PC-3 (cell line): ENCODE results near the gene PMP22. TPM values are rescaled to one million over a fixed set of nuclear protein-coding genes. Genes with fewer than 3 reads are reported as not detected.

Experiments used
- ATAC-seq: fragments of 200-7000 bp; cut with Tn5 transposase; 2 replicates; pipeline ENCODE4 v1.9.1; 2020; ENCODE audit warnings: mild to moderate bottlenecking, moderate library complexity
- BruUV-seq: library from RNA; stranded (reverse); fragments of 400-500 nt; replicated peaks from 2 replicates; lab custom pipeline; 2021; lab: Mats Ljungman, UMichigan
- CTCF ChIA-PET: fragments of 300-600 bp; sonication (Branson Sonifier 250); formaldehyde crosslinking; loops from one replicate; lab custom pipeline; 2022; ENCODE audit warnings: antibody characterized with exemption; lab: Charles Lee
- POLR2A ChIA-PET: fragments of 300-600 bp; sonication (Branson Sonifier 250); formaldehyde crosslinking; loops from one replicate; lab custom pipeline; 2022; ENCODE audit warnings: antibody characterized with exemption; ENCODE audit not compliant: unreplicated experiment; lab: Charles Lee
- DNase-seq: peaks from one replicate; pipeline ENCODE4 v3.0.0-alpha.2; 2015
- H2AFZ ChIP-seq: fragments of 300-600 bp; sonication (generic); 2 replicates; pipeline ENCODE4 v1.6.0; 2016; ENCODE audit warnings: antibody characterized with exemption, low read length
- H3F3A ChIP-seq: fragments of 300-600 bp; sonication (generic); one replicate; pipeline ENCODE4 v1.6.0; 2017; ENCODE audit warnings: antibody characterized with exemption, low read length, control low read depth, mild to moderate bottlenecking; ENCODE audit not compliant: unreplicated experiment
- H3K27ac ChIP-seq: fragments of 300-600 bp; sonication (generic); 2 replicates; pipeline ENCODE4 v1.5.1; 2016; ENCODE audit warnings: mild to moderate bottlenecking, low read length
- H3K27me3 ChIP-seq: fragments of 300-600 bp; sonication (generic); 2 replicates; pipeline ENCODE4 v1.6.1; 2016; ENCODE audit warnings: low read length, mixed read lengths
- H3K36me3 ChIP-seq: fragments of 300-600 bp; sonication (generic); 2 replicates; pipeline ENCODE4 v1.6.1; 2016; ENCODE audit warnings: low read depth, mixed run types, low read length, mixed read lengths
- H3K4me1 ChIP-seq: fragments of 300-600 bp; sonication (generic); 2 replicates; pipeline ENCODE4 v1.5.1; 2016; ENCODE audit warnings: low read length; ENCODE audit not compliant: insufficient read depth
- H3K4me2 ChIP-seq: fragments of 300-600 bp; sonication (generic); 2 replicates; pipeline ENCODE4 v1.6.0; 2016; ENCODE audit warnings: low read length
- H3K4me3 ChIP-seq: fragments of 300-600 bp; sonication (generic); 2 replicates; pipeline ENCODE4 v1.5.1; 2016; ENCODE audit warnings: mild to moderate bottlenecking, low read length, mixed read lengths
- H3K79me2 ChIP-seq: fragments of 300-600 bp; sonication (generic); 2 replicates; pipeline ENCODE4 v1.6.1; 2017; ENCODE audit warnings: low read length, mixed read lengths
- H3K9ac ChIP-seq: fragments of 300-600 bp; sonication (generic); 2 replicates; pipeline ENCODE4 v1.6.0; 2016; ENCODE audit warnings: mild to moderate bottlenecking, low read length
- H3K9me2 ChIP-seq: fragments of 300-600 bp; sonication (generic); replicated peaks from 2 replicates; pipeline ENCODE4 v1.6.1; 2016; ENCODE audit warnings: mixed run types, low read length, mixed read lengths
- H3K9me3 ChIP-seq: fragments of 300-600 bp; sonication (generic); 2 replicates; pipeline ENCODE4 v1.6.1; 2016; ENCODE audit warnings: low read length, mixed read lengths
- H4K20me1 ChIP-seq: fragments of 300-600 bp; sonication (generic); 2 replicates; pipeline ENCODE4 v1.6.1; 2016; ENCODE audit warnings: low read length, mixed read lengths
- CTCF ChIP-seq: fragments of 300-600 bp; sonication (generic); conservative IDR thresholded peaks from 2 replicates; pipeline ENCODE4 v1.5.1; 2017; ENCODE audit warnings: antibody characterized with exemption, low read depth, mild to moderate bottlenecking, low read length
- EZH2 ChIP-seq: fragments of 300-600 bp; sonication (generic); IDR thresholded peaks from one replicate; pipeline ENCODE4 v1.6.1; 2017; ENCODE audit warnings: antibody characterized with exemption, mild to moderate bottlenecking, low read length; ENCODE audit not compliant: unreplicated experiment
- EZH2phosphoT487 ChIP-seq: fragments of 300-600 bp; sonication (generic); IDR thresholded peaks from 2 replicates; pipeline ENCODE4 v1.6.1; 2018; ENCODE audit warnings: mild to moderate bottlenecking, antibody characterized with exemption, low read length, borderline replicate concordance
- intact Hi-C: fragments of 100-400 bp; cut with micrococcal nuclease; formaldehyde crosslinking; loops from 2 replicates; pipeline ENCODE4 v1.9.0; 2023
- total RNA-seq: library from RNA; depleted of rRNA; stranded (reverse); fragments of >200 nt; gene quantifications from 2 replicates; pipeline ENCODE4 v1.2.3, GENCODE V29; 2014

PMP22 gene
- total RNA-seq, 1 experiment from 2014 or later: 51.0 TPM

- CTCF ChIA-PET: no interaction called here
- no peaks in the 10 kb centered on the region for H3K27me3 ChIP-seq
- no peaks in the 10 kb centered on the region; the same call in 1 of the 2 replicates for H3K9me2 ChIP-seq
- no peaks in the 10 kb centered on the region for H3K79me2 ChIP-seq
- no peak overlapping the region for H2AFZ ChIP-seq
- no peaks in the 10 kb centered on the region for H3K36me3 ChIP-seq
- H3K4me1 ChIP-seq: peaks cover 21% of the 10 kb centered on the region
- H3K4me2 ChIP-seq: peak overlapping the region; percentile 19
- H3K9ac ChIP-seq: no peak overlapping the region
- POLR2A ChIA-PET: no interaction called here
- H3K27ac ChIP-seq: no peak overlapping the region
- H3F3A ChIP-seq: no peaks in the 10 kb centered on the region
- no peak for ATAC-seq
- no peak for TF ChIP-seq EZH2
- TF ChIP-seq CTCF: no peak
- no peak for TF ChIP-seq EZH2phosphoT487
- intact Hi-C loops: no loop called here
- no peaks in the 10 kb centered on the region for H3K9me3 ChIP-seq
- BruUV-seq: no TSS peak
- no peak overlapping the region for H3K4me3 ChIP-seq
- no peaks in the 10 kb centered on the region for H4K20me1 ChIP-seq
- no peak for DNase-seq
Observed at GRCh38 chr17:15303851-15304250, 38.7 kb upstream of the PMP22 start.

GRCh38 chr17:15303268-15303667 lies 38.1 kb upstream of the PMP22 start:
- no peaks in the 10 kb centered on the region for H3K79me2 ChIP-seq
- H3K4me2 ChIP-seq: peak overlapping the region; percentile 19
- peak; percentile 59 for ATAC-seq
- H2AFZ ChIP-seq: no peak overlapping the region
- no peak overlapping the region for H3K4me3 ChIP-seq
- DNase-seq: peak; percentile 53
- H3K9ac ChIP-seq: no peak overlapping the region
- ChIA-PET CTCF (no interaction called here), POLR2A (no interaction called here)
- H3K27me3 ChIP-seq: no peaks in the 10 kb centered on the region
- no peaks in the 10 kb centered on the region for H3K36me3 ChIP-seq
- intact Hi-C loops: no loop called here
- H4K20me1 ChIP-seq: no peaks in the 10 kb centered on the region
- H3K9me2 ChIP-seq: no peaks in the 10 kb centered on the region; the same call in 1 of the 2 replicates
- peaks cover 23% of the 10 kb centered on the region for H3K4me1 ChIP-seq
- no peaks in the 10 kb centered on the region for H3F3A ChIP-seq
- TF ChIP-seq EZH2phosphoT487: no peak
- no peak for TF ChIP-seq CTCF
- no peak for TF ChIP-seq EZH2
- no peak overlapping the region for H3K27ac ChIP-seq
- no peaks in the 10 kb centered on the region for H3K9me3 ChIP-seq
- no TSS peak for BruUV-seq

GRCh38 chr17:15301845-15302244 lies 36.7 kb upstream of the PMP22 start:
- TF ChIP-seq EZH2 (no peak), EZH2phosphoT487 (no peak), CTCF (no peak)
- ChIA-PET CTCF (no interaction called here), POLR2A (no interaction called here)
- Histone ChIP-seq H3K4me2 (no peak overlapping the region), H3F3A (no peaks in the 10 kb centered on the region), H3K9ac (no peak overlapping the region), H2AFZ (no peak overlapping the region), H3K9me2 (no peaks in the 10 kb centered on the region; the same call in 1 of the 2 replicates), H3K36me3 (no peaks in the 10 kb centered on the region), H3K9me3 (no peaks in the 10 kb centered on the region), H3K27ac (no peak overlapping the region), H3K4me1 (peaks cover 28% of the 10 kb centered on the region), H3K4me3 (no peak overlapping the region), H3K27me3 (no peaks in the 10 kb centered on the region), H4K20me1 (no peaks in the 10 kb centered on the region), H3K79me2 (no peaks in the 10 kb centered on the region)
- DNase-seq: no peak
- ATAC-seq: no peak
- no TSS peak for BruUV-seq
- intact Hi-C loops: no loop called here
